ENCODE results near the gene AKAP11.
"Not testable (repeated sequence)": the region's sequence is repeated elsewhere in the genome, so short reads cannot be mapped to it uniquely, and the experiment has no call there.

Gene AKAP11
- total RNA-seq: 95.9 to 116 (median 103) reads per million in 4 experiments

DNA sequence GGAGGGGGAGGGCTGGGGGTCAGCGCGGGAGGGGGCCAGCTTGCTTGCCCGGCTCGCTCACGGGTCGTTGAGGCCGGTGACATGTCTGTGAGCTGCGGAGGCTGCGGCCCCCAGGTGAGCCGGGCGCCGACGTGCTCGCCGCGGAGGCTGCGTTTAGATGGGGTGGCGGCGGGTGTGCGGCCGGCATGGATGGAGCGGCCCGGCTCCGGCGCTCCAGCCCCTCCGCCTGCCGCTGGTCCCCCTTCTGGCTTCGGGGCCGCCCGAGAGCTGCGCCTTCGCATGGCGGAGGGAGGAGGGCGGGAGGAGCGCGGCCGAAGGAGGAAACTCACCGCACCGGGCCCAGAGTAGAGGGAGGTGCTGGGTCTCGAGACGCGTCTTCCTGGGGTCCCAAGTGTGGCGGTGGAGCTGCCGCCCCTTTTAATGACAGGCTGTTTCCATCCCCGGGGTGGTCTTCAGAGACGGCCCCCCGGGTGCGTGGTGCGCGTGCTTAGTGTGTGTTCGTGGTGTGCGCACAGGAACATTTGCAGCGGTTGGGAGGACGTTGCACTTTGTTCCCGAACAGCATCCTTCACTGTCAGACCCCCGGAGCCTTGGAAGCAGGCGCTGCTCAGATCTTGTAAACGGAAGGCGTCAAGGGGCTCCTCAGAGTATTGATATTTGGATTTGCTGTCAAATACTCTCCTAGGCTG lies at the start of gene AKAP11:
TSS of gene AKAP11 (plus strand) at position 38 of the 689 bp plus-strand sequence. CDS start 14,197 bp downstream, outside the sequence.
- peak; percentile 34 for DNase-seq

GRCh38 chr13:42223681-42224080 lies 48.3 kb upstream of the AKAP11 start:
- no peak for DNase-seq

- no peak for DNase-seq
Measured at GRCh38 chr13:42225051-42225450, 46.9 kb upstream of the AKAP11 start.

- not testable (repeated sequence) for DNase-seq
Measured at GRCh38 chr13:42226759-42227158, 45.2 kb upstream of the AKAP11 start.

DNA sequence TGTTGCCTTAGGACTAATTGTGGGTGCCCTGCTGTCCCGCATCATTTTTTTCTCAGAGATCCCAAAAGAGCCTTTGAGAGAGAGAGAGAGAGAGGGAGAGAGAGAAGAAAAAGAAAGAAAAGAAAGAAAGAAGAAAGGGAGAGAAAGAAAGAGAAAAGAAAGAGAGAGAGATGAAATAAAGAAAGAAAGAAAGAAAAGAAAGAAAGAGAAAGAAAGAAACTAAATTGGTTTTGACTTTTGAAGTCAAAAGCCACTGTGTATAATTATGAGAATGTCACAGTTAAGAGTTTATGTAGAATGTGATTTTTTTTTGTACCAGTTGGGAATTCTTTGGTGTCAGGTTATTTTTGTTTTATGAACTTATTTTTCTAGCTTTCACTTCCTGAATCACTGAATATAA lies 43.4 kb upstream of the AKAP11 start:
- no peak for DNase-seq

DNA sequence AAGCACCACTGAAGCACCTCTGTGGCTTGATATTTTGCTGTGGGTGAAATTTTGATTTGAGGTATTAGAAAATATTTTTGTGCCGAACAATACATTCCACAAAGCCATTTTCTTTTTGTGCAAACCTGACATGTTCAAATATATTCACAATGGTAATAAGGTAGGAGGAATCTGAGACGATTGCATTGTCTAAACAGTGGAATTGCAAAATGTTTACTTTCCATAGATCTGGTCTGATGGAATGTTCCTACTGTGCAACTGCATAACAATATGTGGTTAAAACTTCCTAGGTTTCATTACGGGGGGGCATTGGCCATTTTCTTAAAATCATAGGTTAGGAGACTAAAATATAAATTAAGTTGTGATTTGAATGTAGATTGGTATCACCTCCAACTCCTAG lies 42.7 kb upstream of the AKAP11 start:
- DNase-seq: no peak

DNA sequence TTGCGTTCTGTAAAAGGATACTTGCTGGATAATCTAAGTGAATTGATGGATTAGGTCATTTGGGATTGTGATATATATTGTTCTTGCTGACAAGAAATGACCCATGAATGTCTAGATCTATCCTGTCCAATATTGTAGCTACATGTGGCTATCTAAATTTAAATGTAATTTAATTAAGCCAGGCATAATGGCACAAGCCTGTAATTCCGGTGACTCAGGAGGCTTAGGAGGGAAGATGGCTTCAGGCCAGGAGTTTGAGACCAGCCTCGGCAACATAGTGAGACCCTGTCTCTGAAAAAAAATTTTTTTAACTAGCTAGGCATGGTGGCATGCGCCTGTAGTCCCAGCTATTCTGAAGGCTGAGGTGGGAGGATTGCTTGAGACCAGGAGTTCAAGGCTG lies 39.3 kb upstream of the AKAP11 start:
- no peak for DNase-seq

DNA sequence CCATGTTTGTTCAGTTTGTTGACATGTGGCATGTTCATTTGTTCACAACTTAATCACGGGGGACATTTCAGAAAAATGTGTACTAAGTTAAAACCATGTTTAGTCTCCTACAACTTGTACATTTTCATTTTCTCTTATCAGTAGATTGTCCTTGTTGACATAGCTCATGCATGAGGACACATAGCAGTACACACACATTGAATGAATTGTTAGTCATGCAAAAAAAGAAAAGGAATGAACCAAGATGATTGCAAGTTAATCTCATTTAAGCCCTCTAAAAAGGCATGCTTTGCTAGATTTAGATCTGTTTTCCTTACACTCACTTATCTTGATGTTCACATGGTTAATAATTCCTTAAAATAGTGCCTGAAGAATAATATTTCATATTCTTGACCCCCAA lies 38.2 kb upstream of the AKAP11 start:
- no peak for DNase-seq

DNA sequence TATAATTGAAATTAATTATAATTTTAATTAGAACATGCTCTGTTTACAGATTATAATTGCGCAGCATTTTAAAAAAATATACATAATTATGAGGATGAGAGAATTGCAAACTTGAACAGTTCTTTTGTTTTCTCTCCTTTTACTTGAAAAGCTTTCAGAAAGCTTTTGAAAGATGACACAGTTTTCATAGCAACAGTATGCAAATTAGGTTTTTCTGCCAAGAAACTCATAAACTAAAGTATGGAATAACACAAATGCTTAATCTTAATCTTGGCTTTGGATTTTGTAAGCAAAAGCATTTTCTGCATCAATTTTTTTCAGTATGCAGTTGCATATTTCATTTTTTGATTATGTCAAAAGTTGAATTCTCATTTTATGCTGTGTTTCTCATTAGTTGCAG lies 32.8 kb upstream of the AKAP11 start:
- DNase-seq: no peak

DNA sequence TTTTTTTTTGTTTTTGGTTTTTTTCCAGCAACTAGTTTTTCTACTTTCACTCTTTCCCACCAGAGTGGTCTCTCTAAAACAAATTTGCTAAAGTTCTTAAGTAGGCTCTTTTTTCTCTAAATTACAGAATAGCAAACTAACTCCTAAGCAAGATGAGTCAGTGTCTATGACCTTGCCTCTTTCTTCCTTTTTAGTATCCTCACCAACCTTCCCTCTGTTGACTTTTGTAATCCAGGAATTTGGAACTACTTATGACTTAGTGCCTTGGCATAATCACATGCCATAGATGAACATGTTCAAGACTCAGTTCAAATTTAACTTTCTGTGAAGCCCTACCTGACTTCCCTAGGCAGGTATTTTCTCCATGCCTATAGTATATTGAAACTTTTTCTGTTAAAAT lies 32.3 kb upstream of the AKAP11 start:
- no peak for DNase-seq

- DNase-seq: no peak
Measured at GRCh38 chr13:42246541-42246940, 25.4 kb upstream of the AKAP11 start.

DNA sequence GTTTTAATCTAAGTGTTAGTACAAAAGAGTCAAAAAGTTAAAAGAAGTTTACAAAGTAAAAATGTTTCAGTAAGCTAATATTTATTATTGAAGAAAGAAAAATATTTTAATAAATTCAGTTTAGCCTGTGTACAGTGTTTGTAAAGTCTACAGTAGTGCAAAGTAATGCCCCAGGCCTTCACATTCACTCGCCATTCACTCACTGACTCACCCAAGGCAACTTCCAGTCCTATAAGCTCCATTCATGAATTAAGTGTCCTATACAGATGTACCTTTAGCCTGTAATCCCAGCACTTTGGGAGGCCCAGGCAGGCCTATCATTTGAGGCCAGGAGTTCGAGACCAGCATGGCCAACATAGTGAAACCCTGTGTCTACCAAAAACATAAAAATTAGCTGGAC lies 24.1 kb upstream of the AKAP11 start:
- no peak for DNase-seq

DNA sequence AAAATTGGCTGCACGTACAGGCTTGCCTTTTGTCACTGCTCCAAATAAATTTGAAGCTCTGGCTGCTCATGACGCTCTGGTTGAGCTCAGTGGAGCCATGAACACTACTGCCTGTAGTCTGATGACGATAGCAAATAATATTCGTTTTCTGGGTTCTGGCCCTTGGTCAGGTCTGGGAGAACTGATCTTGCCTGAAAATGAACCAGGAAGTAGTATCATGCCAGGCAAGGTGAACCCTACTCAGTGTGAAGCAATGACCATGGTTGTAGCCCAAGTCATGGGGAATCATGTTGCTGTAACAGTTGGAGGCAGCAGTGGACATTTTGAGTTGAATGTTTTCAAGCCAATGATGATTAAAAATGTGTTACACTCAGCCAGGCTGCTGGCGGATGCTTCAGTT lies 16.1 kb upstream of the AKAP11 start:
- DNase-seq: no peak

DNA sequence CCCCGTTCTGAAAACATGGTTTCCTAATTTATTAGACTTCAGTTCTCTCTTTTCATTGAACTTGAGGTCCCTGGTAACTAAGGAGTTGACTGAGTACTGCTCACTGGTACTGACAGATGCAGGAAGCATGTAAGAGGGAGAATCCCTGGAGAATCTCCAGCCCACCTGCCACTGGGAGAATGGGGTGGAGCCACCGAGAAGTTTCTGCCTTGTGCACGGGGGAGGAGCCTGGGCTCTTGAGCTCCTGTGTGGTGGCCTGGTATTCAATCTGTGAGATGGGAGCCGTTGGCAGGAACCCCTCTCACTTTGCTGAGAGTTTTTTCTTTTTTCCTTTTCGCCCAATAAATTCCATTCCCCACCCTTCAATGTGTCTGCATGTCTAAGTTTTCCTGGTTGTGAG lies 13.2 kb upstream of the AKAP11 start:
- DNase-seq: no peak

DNA sequence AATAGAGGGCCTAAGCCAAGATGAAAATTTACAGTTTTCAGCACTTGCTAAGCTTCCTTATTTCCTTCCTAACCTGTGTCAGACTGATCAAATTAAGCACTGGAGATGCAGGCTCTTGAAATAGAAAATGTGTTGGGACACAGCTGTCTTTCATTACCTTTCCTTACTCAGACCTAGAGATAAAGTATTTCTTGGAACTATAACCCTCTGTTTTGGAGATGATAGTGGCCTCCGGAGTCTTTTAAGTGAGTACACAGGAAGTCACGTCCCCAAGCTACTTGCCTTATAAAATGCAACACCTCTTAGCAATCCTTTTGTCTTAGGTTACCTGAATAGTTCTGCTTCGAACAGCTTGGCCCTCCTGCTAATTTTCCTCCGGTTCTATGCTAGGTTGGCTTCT lies 12.4 kb upstream of the AKAP11 start:
- DNase-seq: no peak

GRCh38 chr13:42260903-42261654 lies 10.9 kb upstream of the AKAP11 start:
- DNase-seq: no peak

DNA sequence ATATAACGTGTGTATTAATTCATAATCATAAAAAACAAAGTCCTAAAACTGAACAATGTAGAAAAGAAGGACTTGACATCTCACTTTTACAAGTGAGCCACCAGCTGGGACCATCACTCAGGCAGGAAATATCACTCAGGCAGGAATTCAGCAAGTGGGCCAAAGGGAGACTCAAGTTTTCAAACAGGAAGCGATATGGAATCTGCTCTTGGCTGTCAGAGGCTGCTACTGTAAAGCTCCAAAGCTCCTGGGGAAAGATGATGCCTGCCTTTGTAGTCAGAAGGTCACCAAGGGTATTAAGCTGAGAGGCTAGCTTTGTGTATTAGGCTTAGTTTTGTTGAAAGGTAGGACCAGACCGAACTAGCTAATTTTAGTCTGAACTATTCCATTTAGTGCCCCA lies 5.5 kb upstream of the AKAP11 start:
- no peak for DNase-seq

- no peak for DNase-seq
Measured at GRCh38 chr13:42270160-42270856, 1.6 kb upstream of the AKAP11 start.

GRCh38 chr13:42270857-42271215 lies 1.1 kb upstream of the AKAP11 start:
- no peak for DNase-seq

DNA sequence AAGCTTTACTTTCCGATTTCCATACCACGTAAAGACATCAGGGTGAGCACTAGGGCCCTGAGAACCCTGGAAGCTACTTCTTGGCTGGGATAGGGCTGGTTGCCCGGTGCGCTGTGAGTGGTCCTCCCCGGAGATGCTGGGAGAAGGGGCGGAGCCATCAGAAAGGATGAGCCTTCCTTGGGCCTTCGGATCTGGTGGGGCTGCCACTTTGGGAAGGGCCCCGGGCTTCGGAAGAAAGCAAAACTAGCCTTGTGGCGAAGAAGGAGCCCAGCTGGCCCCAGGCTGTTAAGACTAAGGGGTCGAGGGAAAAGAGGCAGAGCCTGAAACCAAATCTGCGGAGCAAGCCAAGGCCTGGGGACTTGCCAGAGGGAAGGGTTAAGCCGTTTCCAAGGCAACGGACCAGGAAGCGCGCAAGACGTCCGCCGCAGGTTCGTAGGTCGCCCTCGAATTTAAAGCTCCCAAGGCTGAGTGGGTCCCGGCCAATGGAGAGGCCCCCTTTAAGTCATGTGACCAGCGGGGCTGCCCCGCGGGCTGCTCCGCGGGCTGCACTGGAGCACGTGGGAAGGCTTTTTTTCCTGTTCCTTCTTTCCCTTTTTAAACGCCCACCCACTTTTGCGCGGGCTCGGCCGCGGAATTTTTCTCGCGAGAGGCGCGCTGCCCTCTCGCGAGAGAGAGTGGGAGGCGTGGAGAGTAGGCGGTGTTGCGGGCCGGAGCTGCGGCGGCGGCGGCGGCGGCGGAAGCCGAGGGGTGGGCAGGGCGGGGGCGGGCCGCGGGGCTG lies 426 bp upstream of the AKAP11 start:
- peak; percentile 91 for DNase-seq

DNA sequence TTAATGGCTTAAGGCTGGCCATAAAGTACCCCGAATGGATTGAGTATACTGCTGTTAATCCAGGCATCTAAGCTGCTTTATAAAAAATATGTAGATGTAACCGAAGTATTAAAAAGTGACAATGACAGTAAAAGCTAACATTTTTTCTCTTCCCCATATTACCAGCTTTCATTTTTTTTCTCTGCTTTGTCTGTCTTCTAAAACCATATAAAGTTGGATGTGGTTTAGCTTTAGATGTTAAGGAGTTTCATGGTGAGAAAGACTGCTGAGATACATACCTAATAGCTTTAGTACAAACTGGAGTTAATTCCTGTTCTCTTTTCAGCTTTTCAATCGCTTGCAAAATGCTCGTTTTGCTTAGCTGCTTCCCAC lies 838 bp downstream of the AKAP11 start:
- DNase-seq: no peak

GRCh38 chr13:42274386-42275097 lies 2.6 kb downstream of the AKAP11 start:
- DNase-seq: no peak

- no peak for DNase-seq
Measured at GRCh38 chr13:42275098-42275471, 3.1 kb downstream of the AKAP11 start.
